ENCODE measurements around the gene LARP7.

Gene LARP7

GRCh38 chr4:112645541-112646329, 8.8 kb downstream of the LARP7 start:
- no peak for TF ChIP-seq CTCF (IDR thresholded peaks at IDR 0.05; ENCODE audit: insufficient read depth, low read depth, low read length, missing control alignments)
- no peak for DNase-seq (ENCODE audit: low read depth)

GRCh38 chr4:112646632-112647537, 9.9 kb downstream of the LARP7 start:
- TF ChIP-seq CTCF (IDR thresholded peaks at IDR 0.05; ENCODE audit: insufficient read depth, low read depth, low read length, missing control alignments) = no peak
- H3K4me3 ChIP-seq (ENCODE audit: low read depth, low read length) = no peak overlapping the region
- no peak for DNase-seq (ENCODE audit: low read depth)

More at GRCh38 chr4:112645541-112646329, 8.8 kb downstream of the LARP7 start:
- H3K4me3 ChIP-seq (ENCODE audit: low read depth, low read length) = no peak overlapping the region

GRCh38 chr4:112647785-112648184, 10.8 kb downstream of the LARP7 start:
- H3K4me3 ChIP-seq (ENCODE audit: low read depth, low read length) = no peak overlapping the region
- DNase-seq (ENCODE audit: low read depth) = no peak
- TF ChIP-seq CTCF (IDR thresholded peaks at IDR 0.05; ENCODE audit: insufficient read depth, low read depth, low read length, missing control alignments) = no peak

GRCh38 chr4:112648263-112649054, 11.5 kb downstream of the LARP7 start:
- TF ChIP-seq CTCF (IDR thresholded peaks at IDR 0.05; ENCODE audit: insufficient read depth, low read depth, low read length, missing control alignments) = no peak
- no peak for DNase-seq (ENCODE audit: low read depth)
- no peak overlapping the region for H3K4me3 ChIP-seq (ENCODE audit: low read depth, low read length)

- no peak for DNase-seq (ENCODE audit: low read depth)
- H3K4me3 ChIP-seq (ENCODE audit: low read depth, low read length) = no peak overlapping the region
- TF ChIP-seq CTCF (IDR thresholded peaks at IDR 0.05; ENCODE audit: insufficient read depth, low read depth, low read length, missing control alignments) = no peak
Observed at GRCh38 chr4:112649055-112649408, 12.1 kb downstream of the LARP7 start.

- no peak overlapping the region for H3K4me3 ChIP-seq (ENCODE audit: low read depth, low read length)
Observed at GRCh38 chr4:112650332-112650731, 13.4 kb downstream of the LARP7 start.

More at GRCh38 chr4:112650332-112650731, 13.4 kb downstream of the LARP7 start:
- no peak for TF ChIP-seq CTCF (IDR thresholded peaks at IDR 0.05; ENCODE audit: insufficient read depth, low read depth, low read length, missing control alignments)
- DNase-seq (ENCODE audit: low read depth) = no peak

Data from GM12865 (cell line).